Inflammatory macrophage treated with lipopolysaccharide for 4 hours (primary cell): Measurements from ENCODE around the gene TFCP2.
"Not testable (repeated sequence)": the region's sequence is repeated elsewhere in the genome, so short reads cannot be mapped to it uniquely, and the experiment has no call there.

Source experiments
- DNase-seq: peaks from one replicate; pipeline ENCODE4 v3.0.0-alpha.2; 2020

TFCP2 gene, protein sequence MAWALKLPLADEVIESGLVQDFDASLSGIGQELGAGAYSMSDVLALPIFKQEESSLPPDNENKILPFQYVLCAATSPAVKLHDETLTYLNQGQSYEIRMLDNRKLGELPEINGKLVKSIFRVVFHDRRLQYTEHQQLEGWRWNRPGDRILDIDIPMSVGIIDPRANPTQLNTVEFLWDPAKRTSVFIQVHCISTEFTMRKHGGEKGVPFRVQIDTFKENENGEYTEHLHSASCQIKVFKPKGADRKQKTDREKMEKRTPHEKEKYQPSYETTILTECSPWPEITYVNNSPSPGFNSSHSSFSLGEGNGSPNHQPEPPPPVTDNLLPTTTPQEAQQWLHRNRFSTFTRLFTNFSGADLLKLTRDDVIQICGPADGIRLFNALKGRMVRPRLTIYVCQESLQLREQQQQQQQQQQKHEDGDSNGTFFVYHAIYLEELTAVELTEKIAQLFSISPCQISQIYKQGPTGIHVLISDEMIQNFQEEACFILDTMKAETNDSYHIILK

DNA sequence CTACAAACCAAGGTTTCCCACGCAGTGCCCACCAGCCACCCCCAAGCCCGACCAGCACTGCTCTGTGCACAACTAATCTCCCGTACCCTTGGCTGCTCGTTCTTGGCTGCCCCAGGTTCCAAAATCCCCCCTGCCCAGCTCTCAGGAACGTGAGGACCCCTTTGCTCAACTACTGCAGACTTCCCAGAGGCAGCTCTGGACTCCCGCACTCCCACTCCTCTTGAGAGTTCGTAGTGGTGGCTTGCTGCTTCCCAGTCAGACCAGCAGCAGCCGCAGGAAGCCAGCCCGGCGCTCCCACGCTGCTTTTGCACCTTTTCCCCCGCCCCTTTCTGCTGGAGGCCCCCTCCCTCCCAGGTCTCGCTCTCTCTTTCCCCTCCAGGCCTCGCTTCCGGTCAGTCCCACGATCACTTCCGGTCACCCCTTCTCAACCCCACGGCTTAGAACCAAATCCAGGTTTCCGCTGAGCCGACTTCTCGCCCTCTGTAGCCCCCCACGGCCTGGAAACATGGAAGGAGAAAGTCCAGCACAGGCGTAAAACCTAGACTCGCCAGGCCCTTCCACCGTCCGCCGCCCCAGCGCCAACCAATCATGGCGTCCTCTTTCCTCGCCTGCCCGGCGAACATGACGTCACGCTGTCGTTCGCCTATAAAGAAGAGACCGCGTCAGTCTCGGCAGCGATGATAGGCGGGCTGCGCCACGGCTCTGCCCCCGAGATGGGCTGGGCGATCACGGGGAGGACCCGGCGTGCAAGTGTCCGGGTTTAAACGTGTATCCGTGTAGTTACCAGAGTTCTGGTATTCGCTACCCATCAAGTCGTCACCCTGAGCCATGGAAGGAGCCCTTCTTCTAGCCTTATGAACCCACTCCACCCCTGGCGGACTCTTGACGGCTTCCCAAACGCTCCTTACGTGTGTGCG, at the start of gene TFCP2:
Gene TFCP2, minus strand, starts transcription at position 621 of the 917 bp plus-strand sequence. CDS start 713 bp downstream, outside the sequence.
- DNase-seq, result peak; percentile 99

DNA sequence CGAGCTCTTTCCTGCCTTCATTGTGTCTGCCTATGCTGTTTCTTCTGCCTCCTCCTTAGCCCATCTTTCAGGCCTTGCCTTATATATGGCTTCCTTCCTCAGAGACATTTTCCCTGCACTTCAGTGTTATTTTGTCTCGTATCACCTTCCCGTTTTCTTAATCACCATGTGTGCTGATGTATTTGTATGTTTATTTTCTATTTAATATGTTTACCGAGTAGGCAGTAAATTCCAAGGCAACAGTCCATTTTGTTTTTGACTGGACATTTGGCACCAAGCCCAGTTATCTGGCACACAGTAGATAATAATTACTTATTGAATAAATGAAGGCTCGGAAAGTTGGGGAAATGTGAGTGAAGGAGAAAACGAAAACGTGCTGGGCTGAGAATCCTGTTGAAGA, 49.5 kb upstream of the TFCP2 start:
- no peak for DNase-seq

DNA sequence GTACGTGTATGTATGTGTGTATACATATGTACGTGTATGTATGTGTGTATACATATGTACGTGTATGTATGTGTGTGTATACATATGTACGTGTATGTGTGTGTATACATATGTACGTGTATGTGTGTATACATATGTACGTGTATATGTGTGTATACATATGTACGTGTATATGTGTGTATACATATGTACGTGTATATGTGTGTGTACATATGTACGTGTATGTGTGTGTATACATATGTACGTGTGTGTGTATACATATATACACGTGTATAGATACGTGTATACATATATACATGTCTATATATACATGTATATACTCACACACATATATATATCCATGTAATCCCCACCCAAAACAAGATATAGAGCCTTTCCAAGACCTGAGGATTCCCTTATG, 46.9 kb upstream of the TFCP2 start:
- not testable (repeated sequence) for DNase-seq

DNA sequence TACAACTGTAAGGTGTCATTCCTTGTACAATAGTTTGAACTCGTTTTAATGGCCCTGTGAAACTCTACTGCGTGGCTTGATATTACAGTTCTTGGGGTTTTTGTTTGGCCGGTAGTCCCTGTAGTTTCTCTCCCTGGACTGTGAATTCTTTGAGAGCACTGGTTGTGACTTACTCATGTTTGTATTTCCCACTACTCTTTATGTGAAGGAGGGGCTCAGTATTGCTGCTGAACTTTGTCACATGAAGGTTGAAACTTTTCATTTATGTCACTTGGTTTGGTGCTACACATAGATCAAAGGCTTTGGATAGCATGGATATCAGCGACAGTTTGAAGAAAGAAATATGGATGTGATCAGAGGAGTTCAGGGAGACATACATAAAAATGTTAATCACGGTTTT, 46.4 kb upstream of the TFCP2 start:
- DNase-seq, result no peak

DNA sequence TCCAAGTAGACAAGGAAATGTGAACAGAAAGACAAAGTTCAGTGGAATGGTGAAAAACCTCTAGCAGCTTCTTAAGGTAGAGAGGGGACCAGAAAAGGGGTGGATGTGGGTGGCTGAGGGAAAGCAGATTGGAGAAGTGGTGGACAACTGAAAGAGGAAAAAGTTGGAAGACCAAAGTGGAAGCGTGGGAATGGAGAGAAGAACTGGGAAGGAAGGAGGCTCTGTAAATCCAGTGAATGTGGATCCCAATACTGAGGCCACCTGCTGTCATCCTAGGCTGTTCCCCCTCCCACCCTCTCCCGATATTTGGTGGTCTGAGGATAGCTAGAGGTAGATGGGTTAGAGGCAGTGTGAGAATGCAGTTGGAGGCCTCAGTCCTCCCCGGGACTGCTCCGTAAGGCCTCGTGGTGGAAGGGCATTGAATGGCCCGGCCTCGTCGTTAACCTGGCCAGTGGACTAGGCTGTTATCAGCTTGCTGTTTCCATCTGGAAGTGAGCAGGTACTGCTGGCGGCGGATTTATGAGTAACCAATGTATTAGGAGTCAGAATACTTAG, 45.7 kb upstream of the TFCP2 start:
- no peak for DNase-seq

DNA sequence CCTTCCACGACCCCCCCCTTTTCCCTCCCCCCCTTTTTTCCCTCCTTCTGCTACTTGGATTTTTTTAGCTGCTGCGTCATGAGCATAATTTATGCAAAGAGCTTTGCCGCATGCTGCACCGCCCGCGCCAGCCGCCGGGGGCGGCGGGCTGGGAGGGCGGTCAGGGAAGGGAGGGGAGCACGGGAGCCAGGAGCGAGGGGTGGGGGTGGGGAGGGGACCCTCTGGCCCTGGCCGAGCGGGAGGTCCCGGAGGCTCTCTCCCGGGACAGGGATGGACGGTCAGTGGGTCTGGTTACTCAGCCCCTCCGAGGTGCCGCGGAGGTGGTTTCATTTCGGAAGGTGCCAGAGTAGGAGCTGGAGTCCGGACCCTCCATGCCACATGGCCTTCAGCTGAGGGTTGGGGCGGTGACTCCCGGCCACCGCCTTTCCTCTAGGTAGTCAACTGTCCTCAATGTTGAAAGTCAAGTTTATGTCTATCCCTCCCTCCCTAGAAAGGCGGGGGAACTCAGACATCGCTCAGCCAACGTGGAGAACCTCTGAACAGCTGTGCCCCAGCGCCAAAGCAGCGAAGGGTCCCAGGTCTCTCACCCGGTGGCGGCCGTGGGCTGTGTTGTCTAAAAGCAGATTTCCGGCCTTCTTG, 45.2 kb upstream of the TFCP2 start, which contains the start of gene POU6F1:
Gene POU6F1, minus strand, starts transcription at position 95 of the 639 bp plus-strand sequence. CDS start 11,226 bp downstream, outside the sequence.
- DNase-seq, result peak; percentile 64

DNA sequence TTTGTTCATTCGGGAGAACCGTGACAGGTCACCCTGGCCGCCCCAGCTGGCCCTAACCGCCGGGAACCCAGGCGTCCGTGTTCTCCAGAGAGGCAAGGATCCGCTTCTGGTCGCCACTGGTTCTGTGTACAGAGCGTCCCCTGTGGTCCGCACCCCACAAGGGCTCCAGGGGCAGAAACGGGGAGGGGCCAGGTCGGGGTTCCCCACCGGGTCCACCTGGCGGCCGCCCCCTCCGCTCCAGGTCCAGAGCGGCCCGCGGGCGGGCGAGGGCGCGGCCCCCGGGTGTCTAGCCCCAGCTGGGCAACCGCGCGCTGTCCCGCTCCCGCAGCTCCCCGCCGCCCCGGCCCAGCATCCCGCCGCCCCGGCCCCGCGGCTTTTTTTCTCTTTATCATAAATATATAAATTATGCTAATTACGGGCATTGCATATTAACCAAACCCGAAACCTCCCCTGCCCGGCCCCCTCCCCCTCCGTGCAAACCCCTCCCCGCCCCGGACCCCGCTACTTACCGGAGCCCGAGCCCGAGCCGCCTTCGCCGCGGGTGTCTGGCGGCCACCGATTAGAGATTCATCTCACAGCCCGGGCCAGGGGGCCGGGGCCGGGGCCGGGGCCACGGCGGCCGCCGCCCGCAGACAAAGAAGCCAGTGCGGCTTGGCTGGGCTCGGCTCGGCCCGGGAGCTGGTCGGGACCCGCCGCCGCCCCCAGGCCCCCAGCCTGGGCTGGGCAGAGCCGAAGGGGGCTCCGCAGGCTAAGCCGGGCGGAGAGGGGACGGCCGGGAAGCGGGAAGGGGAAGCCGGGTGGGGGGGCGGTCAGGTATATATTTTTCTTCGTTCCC, 44.4 kb upstream of the TFCP2 start:
- no peak for DNase-seq

DNA sequence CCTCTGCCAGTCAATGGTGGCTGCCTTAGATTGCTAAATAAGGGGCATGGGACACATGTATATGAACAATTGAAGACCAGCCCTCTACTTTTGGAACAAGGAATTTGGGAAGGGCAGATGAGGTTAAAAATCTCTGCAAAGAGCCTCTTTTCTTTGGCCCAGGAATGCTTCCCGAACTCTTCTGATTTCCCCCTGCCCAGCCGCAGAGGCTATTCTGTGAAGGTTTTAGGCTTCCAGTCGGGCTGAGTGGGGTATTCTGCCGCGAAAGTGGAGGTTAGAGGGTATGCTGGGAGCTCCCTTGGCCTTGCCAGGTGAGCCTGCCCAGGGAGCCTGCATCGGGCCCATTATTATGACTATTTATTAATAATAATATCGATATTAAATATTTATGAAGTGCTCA, 43.7 kb upstream of the TFCP2 start:
- DNase-seq, result no peak

DNA sequence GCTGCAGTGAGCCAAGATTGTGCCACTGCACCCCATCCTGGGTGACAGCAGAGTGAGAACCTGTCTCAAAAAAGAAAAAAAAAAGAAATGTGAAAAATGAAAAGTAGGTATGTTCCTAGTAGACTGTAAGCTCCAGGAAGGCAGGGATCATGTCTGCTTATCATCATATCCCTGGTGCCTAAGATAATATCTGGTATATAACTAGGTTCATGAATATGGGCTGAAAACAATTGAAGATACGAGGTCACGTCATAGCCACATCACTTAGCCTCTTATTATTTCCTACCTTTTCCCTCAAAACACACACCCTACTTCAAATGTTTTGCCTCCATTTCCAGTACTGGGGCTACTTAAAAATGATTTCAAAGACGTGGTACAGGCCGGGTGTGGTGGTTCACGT, 42.0 kb upstream of the TFCP2 start:
- no peak for DNase-seq

DNA sequence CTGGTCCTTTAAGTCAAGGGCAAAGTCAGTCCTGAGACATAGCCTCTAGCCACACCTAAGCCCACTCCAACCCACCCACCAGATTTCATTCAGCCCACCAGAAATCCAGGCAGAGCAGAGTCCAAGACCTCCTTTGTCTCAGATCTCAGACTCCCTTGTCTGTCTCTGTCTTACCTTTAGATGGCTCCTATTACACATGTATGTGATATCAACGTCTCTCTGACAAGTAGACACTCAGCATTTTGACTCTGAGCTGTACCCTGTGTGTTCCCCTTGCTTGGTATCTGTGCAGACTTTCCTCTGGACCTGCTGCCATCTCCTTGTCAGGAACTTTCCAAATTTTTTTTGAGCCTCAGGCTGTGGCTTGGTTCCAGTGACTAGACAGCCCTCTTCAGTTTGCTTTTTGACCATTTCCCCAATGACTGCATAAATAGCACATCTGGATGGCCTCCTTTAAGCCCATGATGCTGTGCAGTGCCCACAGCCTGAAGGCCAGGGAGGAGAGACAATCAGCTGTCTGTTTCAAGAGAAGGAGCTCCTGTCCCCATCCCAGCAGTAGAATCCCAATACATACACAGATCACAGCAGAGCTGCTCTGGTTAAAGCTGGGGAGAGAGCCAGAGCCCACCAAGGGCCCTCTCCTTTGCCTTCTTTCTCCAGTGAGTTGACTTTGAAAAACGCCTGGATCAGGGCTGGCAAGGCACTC, 37.9 kb upstream of the TFCP2 start:
- DNase-seq, result no peak

DNA sequence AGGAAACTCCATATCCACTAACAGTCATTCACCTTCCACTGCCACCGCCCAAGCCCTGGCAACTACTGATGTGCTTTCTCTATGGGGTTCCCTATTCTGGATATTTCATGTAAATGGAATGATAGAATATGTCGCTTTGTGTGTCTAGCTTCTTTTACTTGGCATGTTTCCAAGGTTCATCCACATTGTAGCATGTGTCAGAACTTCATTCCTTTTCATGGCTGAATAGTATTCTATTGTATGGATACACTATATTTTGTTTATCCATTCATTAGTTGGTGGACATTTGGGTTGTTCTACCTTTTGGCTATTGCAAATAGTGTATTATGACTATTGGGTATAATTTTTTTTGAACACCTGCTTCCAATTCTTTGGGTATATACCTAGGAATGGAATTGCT, 36.3 kb upstream of the TFCP2 start:
- no peak for DNase-seq

DNA sequence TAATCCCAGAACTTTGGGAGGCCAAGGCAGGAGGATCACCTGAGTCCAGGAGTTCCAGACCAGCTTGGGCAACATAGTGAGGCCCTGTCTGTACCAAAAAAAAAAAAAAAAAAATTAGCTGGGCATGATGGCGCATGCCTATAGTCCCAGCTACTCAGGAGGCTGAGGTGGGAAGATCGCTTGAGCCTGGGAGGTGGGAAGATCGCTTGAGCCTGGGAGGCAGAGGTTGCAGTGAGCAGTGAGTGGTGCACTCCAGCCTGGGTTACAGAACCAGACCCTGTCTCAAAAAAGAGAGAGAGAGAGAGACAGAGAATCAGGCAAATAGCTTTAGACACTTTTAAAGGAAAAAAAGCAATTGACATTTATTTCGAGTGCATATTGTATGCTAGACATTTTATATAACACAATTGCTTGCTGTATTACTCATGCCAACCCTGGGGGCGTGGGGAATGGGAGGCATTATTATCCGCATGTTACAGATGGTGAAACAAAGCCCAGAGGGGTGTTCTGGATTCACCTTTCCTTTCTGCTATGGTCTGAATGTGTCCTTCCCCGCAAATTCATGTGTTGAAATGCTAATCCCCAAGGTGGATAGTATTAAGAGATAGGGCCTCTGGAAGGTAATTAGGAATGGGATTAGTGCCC, 35.2 kb upstream of the TFCP2 start:
- no peak for DNase-seq

DNA sequence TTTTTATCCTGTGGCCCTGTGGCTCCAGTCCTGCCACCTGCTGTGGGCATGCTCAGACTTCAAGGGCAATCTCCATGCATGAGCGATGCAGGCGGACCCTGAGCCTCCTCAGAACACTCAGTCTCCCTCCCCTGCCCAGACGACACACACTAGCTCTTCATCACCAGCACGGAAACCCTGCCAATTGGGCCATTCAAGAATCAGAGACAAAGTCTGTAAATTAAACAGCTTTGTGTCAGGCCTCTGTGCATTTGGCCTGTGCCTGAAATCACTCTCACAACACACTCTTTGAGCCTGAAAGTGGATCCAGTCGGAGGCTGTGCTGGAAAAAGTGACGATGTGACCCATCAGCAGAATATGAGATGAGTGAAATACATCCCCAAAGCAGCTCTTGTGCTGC, 32.4 kb upstream of the TFCP2 start:
- no peak for DNase-seq

DNA sequence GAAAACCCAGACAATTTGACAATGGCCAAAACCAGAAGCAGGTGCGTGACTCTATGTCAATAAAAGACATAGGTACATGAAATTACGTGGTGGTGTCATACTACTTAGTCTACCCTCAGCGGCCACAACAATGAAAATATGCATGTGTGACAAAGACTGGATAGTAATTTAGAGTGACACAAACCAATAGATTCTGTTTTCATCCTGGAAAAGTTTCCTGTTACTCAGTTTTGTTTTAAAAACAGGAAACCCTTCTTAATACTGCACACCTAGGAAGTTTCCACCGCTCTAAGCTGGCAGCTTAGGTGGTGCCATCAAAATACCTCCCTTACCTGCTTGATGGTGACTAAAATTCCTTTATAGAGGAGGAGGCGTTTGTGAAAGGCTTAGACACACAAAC, 29.8 kb upstream of the TFCP2 start:
- DNase-seq, result no peak

DNA sequence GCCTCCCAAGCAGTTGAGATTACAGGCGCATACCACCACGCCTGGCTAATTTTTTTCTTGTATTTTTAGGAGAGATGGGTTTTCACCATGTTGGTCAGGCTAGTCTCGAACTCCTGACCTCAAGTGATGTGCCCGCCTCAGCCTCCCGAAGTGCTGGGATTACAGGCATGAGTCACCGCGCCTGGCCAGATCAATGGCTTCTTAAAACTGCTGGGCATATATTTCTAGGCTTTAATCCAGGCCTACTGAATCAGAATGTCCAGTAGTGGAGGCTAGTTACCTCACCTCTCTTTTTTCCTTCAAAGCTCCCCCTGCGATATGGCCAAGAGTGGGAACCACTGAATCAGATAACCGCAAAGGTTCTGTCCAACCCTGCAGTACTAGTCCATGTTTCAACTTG, 27.9 kb upstream of the TFCP2 start:
- DNase-seq, result no peak

DNA sequence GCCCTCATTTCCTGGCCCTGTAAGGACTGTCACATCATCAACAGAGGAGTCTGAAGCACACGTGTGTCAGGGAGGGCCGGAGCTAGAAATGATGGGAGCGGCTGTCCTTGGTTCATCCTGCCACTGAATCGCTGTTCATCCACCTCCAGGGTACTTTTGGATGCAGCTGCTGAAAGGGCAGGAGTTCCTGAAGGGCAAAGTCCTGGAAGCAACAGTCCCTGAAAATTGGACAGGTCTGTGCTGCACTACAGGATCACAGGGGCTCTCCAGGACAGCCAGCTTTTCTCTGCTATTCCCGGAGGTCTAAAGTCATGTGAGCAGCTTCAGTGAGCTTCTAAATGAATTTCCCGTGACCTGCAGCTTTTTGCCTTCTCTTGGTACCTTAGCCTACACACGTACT, 27.2 kb upstream of the TFCP2 start:
- no peak for DNase-seq

DNA sequence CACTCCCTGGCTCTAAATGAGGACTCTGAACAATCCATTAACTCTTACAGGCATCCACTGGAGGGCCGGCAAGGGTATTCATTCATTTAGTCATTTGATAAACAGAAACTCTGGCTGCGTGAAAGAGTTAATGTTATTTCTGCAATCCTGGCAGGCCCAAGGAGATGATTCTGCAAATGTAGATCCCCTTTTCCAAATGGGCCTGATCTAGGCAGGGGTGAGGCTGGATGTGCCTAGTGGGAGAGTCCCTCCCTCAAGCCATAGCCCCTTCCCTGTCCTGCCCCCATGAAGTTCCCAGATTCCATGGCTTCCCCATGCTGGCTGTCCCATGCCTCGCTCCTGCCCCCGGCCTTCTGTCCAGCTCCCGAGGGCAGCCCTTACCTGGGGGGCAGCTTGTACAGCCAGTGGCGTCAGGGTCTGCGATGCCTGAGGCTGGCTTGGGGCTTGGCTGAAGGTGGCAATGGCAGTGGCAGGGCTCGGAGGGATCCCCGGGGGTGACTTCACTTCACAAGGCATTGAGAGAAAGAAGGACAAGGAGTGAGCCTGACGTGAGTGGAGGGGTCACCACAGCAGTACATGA, 26.5 kb upstream of the TFCP2 start:
- peak; percentile 17 for DNase-seq

DNA sequence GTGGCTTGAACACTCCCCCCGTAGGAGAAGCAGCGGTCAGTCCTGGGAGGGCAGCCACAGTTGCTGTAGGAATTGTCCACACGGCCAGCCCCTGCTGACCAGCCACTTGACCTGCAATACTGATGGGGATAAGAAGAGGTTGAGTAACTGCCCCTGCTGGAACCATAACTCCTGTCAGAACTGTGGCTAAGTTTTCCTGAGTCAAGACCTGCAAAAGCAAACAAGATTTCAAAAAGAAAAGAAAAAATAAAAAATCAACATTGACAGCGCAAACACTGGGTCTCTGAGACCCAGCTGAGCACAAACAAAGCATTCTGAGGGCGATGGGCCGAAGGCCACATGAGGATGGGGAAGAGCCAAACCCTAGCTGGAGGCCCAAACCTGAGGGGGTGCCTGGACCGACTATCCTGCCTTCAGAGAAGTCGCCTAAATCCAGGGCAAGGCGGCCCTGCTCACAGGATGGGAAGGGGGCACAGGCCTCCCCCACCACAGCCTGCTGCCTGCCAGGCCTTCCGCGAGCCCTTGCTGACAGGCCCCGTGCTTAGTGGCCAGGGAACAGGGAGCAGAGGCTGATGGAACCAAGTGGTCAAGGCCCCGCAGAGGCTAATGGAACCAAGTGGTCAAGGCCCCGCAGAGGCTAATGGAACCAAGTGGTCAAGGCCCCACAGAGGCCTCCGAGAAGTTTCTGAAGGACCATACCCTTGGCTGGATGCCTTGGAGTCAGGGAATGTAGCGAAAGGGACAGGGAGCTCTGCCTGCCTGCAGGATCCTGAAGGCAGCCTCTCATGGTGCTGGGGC, 25.8 kb upstream of the TFCP2 start:
- DNase-seq, result no peak
